Prostate gland (tissue), 2 donors: ENCODE data around the gene SYTL2.

Experiments
- POLR2A ChIP-seq: fragments of 450-650 bp; IDR thresholded peaks from one replicate; pipeline ENCODE4 v1.6.1; 2016; ENCODE audit warnings: antibody characterized with exemption, mild to moderate bottlenecking
- TF ChIP-seq, protein P1 (sequence below), 4 experiments: fragments of 200-600 bp in 2 of 4; fragments of 450-650 bp in 2 of 4; sonication (generic) in 2 of 4; IDR thresholded peaks; 1 replicate in 3 of 4; 2 replicates in 1 of 4; pipeline ENCODE4 v1.5.1; 2016 to 2019; ENCODE audit warnings: antibody characterized with exemption in 4 of 4, mild to moderate bottlenecking in 2 of 4, moderate library complexity in 2 of 4

DNA sequence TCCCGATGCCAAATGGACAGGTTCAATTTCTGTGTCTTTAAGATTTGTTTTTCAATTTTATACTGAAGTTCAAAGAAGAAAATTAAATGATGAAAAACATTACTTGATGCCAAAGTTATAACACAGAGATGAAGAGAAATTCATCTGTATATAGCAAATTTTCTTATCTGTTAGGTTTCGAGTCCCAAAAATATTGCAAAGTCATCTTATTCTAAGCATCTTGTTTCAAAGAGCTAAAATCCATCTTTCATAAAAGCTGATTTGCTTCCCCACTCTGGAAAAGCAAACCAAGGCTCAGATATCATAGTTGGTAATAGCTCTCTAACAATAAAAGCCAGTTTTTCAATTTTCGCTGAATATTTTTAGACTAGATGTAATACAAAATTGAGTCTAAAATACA, 106.0 kb downstream of the SYTL2 start:
- TF ChIP-seq, protein P1, sequence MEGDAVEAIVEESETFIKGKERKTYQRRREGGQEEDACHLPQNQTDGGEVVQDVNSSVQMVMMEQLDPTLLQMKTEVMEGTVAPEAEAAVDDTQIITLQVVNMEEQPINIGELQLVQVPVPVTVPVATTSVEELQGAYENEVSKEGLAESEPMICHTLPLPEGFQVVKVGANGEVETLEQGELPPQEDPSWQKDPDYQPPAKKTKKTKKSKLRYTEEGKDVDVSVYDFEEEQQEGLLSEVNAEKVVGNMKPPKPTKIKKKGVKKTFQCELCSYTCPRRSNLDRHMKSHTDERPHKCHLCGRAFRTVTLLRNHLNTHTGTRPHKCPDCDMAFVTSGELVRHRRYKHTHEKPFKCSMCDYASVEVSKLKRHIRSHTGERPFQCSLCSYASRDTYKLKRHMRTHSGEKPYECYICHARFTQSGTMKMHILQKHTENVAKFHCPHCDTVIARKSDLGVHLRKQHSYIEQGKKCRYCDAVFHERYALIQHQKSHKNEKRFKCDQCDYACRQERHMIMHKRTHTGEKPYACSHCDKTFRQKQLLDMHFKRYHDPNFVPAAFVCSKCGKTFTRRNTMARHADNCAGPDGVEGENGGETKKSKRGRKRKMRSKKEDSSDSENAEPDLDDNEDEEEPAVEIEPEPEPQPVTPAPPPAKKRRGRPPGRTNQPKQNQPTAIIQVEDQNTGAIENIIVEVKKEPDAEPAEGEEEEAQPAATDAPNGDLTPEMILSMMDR (IDR thresholded peaks at IDR 0.05) = no peak
- no peak for TF ChIP-seq POLR2A
